ENCODE measurements around the gene SH3D21.

SH3D21 gene

GRCh38 chr1:36298640-36299039 is 7.5 kb upstream of the SH3D21 start:
- Histone ChIP-seq H3K79me2 (ENCODE audit: low read length) (peaks cover 9% of the 10 kb centered on the region; the same call in 1 of the 2 replicates), H3K36me3 (replicated peaks; ENCODE audit: insufficient read depth, low read length) (peaks cover 23% of the 10 kb centered on the region), H3K4me1 (ENCODE audit: low read length) (no peaks in the 10 kb centered on the region), H3K9me2 (replicated peaks; ENCODE audit: insufficient read depth, low read length) (no peaks in the 10 kb centered on the region), H3F3A (ENCODE audit: insufficient read depth, low read length) (peaks cover 2% of the 10 kb centered on the region; the same call in 1 of the 2 replicates), H3K4me2 (ENCODE audit: low read depth, low read length) (no peak overlapping the region), H3K9ac (ENCODE audit: low read length) (no peak overlapping the region), H4K20me1 (ENCODE audit: insufficient read depth, low read length) (no peaks in the 10 kb centered on the region), H3K9me3 (replicated peaks; ENCODE audit: insufficient read depth, low read length) (no peaks in the 10 kb centered on the region), H2AFZ (ENCODE audit: low read length) (no peak overlapping the region), H3K27ac (ENCODE audit: low read length) (no peak overlapping the region), H3K27me3 (replicated peaks; ENCODE audit: insufficient read depth, low read length) (no peaks in the 10 kb centered on the region), H3K4me3 (ENCODE audit: low read length) (no peak overlapping the region)
- TF ChIP-seq CTCF (IDR thresholded peaks at IDR 0.05; ENCODE audit: low read length), result no peak
- no peak for TF ChIP-seq EZH2phosphoT487 (IDR thresholded peaks at IDR 0.05; ENCODE audit: low read length)
- no peak for TF ChIP-seq EZH2 (optimal IDR thresholded peaks at IDR 0.05; ENCODE audit: low read depth, low read length)
- no peak for DNase-seq

GRCh38 chr1:36300526-36300925 is 5.6 kb upstream of the SH3D21 start:
- no peak overlapping the region for H3K4me3 ChIP-seq (ENCODE audit: low read length)
- peaks cover 17% of the 10 kb centered on the region for H3K36me3 ChIP-seq (replicated peaks; ENCODE audit: insufficient read depth, low read length)
- H2AFZ ChIP-seq (ENCODE audit: low read length), result no peak overlapping the region
- H3K4me1 ChIP-seq (ENCODE audit: low read length), result no peaks in the 10 kb centered on the region
- H3K79me2 ChIP-seq (ENCODE audit: low read length), result 0 out of 2 replicates have a peak, but pooled peaks cover 1% of the 10 kb centered on the region
- no peak overlapping the region for H3K4me2 ChIP-seq (ENCODE audit: low read depth, low read length)
- no peaks in the 10 kb centered on the region for H3K9me2 ChIP-seq (replicated peaks; ENCODE audit: insufficient read depth, low read length)
- no peaks in the 10 kb centered on the region for H4K20me1 ChIP-seq (ENCODE audit: insufficient read depth, low read length)
- H3K27ac ChIP-seq (ENCODE audit: low read length), result no peak overlapping the region
- no peaks in the 10 kb centered on the region for H3K9me3 ChIP-seq (replicated peaks; ENCODE audit: insufficient read depth, low read length)
- H3K9ac ChIP-seq (ENCODE audit: low read length), result no peak overlapping the region
- TF ChIP-seq CTCF (IDR thresholded peaks at IDR 0.05; ENCODE audit: low read length), result no peak
- TF ChIP-seq EZH2phosphoT487 (IDR thresholded peaks at IDR 0.05; ENCODE audit: low read length), result no peak
- TF ChIP-seq EZH2 (optimal IDR thresholded peaks at IDR 0.05; ENCODE audit: low read depth, low read length), result no peak
- H3F3A ChIP-seq (ENCODE audit: insufficient read depth, low read length), result no peaks in the 10 kb centered on the region; the same call in 1 of the 2 replicates
- H3K27me3 ChIP-seq (replicated peaks; ENCODE audit: insufficient read depth, low read length), result no peaks in the 10 kb centered on the region
- DNase-seq, result no peak

- peaks cover 17% of the 10 kb centered on the region for H3K36me3 ChIP-seq (replicated peaks; ENCODE audit: insufficient read depth, low read length)
- no peak for DNase-seq
- H3K4me2 ChIP-seq (ENCODE audit: low read depth, low read length), result no peak overlapping the region
- no peak overlapping the region for H2AFZ ChIP-seq (ENCODE audit: low read length)
- TF ChIP-seq EZH2phosphoT487 (IDR thresholded peaks at IDR 0.05; ENCODE audit: low read length) (no peak), EZH2 (optimal IDR thresholded peaks at IDR 0.05; ENCODE audit: low read depth, low read length) (no peak), CTCF (IDR thresholded peaks at IDR 0.05; ENCODE audit: low read length) (no peak)
- H3K4me3 ChIP-seq (ENCODE audit: low read length), result no peak overlapping the region
- H4K20me1 ChIP-seq (ENCODE audit: insufficient read depth, low read length), result no peaks in the 10 kb centered on the region
- no peak overlapping the region for H3K27ac ChIP-seq (ENCODE audit: low read length)
- no peaks in the 10 kb centered on the region for H3K4me1 ChIP-seq (ENCODE audit: low read length)
- H3K79me2 ChIP-seq (ENCODE audit: low read length), result no peaks in the 10 kb centered on the region
- no peaks in the 10 kb centered on the region for H3K9me2 ChIP-seq (replicated peaks; ENCODE audit: insufficient read depth, low read length)
- H3K27me3 ChIP-seq (replicated peaks; ENCODE audit: insufficient read depth, low read length), result no peaks in the 10 kb centered on the region
- no peak overlapping the region for H3K9ac ChIP-seq (ENCODE audit: low read length)
- no peaks in the 10 kb centered on the region; the same call in 1 of the 2 replicates for H3F3A ChIP-seq (ENCODE audit: insufficient read depth, low read length)
- no peaks in the 10 kb centered on the region for H3K9me3 ChIP-seq (replicated peaks; ENCODE audit: insufficient read depth, low read length)
Observed at GRCh38 chr1:36301220-36301619, 4.9 kb upstream of the SH3D21 start.
